T-cell (primary cell): Measurements from ENCODE around the gene RFC5. TPM values are rescaled to one million over a fixed set of nuclear protein-coding genes. Genes with fewer than 3 reads are reported as not detected.
"Not testable (repeated sequence)": the region's sequence is repeated elsewhere in the genome, so short reads cannot be mapped to it uniquely, and the experiment has no call there.

Experiments used
- ATAC-seq, 4 experiments: fragments of 200-7000 bp in 3 of 4; fragments of 150-1000 bp in 1 of 4; cut with Tn5 transposase; replicated peaks in 1 of 4; 1 replicate in 3 of 4; 2 replicates in 1 of 4; pipeline ENCODE4 v1.10.0; 2021; ENCODE audit warnings: moderate library complexity in 3 of 4, mild to moderate bottlenecking in 2 of 4, moderate number of reproducible peaks in 1 of 4
- CTCF ChIA-PET, 2 donors: fragments of 300-600 bp; sonication (Branson Sonifier 250); formaldehyde crosslinking; loops; one replicate each; lab custom pipeline; 2022; ENCODE audit warnings: antibody characterized with exemption in 2 of 2; lab: Charles Lee
- POLR2A ChIA-PET, 2 donors: fragments of 300-600 bp; sonication (Branson Sonifier 250); formaldehyde crosslinking; loops; one replicate each; lab custom pipeline; 2022; ENCODE audit warnings: antibody characterized with exemption in 2 of 2; lab: Charles Lee
- DNase-seq, 35 experiments: peaks; one replicate each; pipeline versions ENCODE4 v3.0.0 to v3.0.0-alpha.2; 2013 to 2023
- H3K27ac ChIP-seq: one replicate; pipeline ENCODE4 v1.5.1; 2013; ENCODE audit warnings: low read length
- H3K27me3 ChIP-seq, 2 experiments: replicated peaks in 1 of 2; 1 replicate in 1 of 2; 2 replicates in 1 of 2; pipeline versions ENCODE4 v1.6.1 to v1.7.0; 2013; ENCODE audit warnings: low read length in 1 of 2, mixed read lengths in 1 of 2; ENCODE audit not compliant: control insufficient read depth in 2 of 2, insufficient read depth in 2 of 2; ENCODE audit errors: extremely low read depth in 1 of 2
- H3K36me3 ChIP-seq, 2 donors: 1 replicate in 1 of 2; 2 replicates in 1 of 2; pipeline versions ENCODE4 v1.6.1 to v1.7.0; 2013; ENCODE audit warnings: low read length in 1 of 2; ENCODE audit not compliant: control insufficient read depth in 2 of 2, insufficient read depth in 1 of 2; ENCODE audit errors: extremely low read depth in 1 of 2
- H3K4me1 ChIP-seq, 2 experiments: 1 replicate in 1 of 2; 2 replicates in 1 of 2; pipeline versions ENCODE4 v1.6.1 to v1.7.0; 2013; ENCODE audit warnings: low read length in 2 of 2, mixed read lengths in 1 of 2; ENCODE audit not compliant: insufficient read depth in 2 of 2, control insufficient read depth in 1 of 2; ENCODE audit errors: extremely low read depth in 1 of 2
- H3K4me3 ChIP-seq, 2 donors: 1 replicate in 1 of 2; 2 replicates in 1 of 2; pipeline versions ENCODE4 v1.5.1 to v1.7.0; 2013; ENCODE audit warnings: mild to moderate bottlenecking in 2 of 2, low read length in 1 of 2, moderate library complexity in 1 of 2; ENCODE audit not compliant: control insufficient read depth in 1 of 2; ENCODE audit errors: extremely low read depth in 1 of 2
- H3K9me3 ChIP-seq: 2 replicates; pipeline ENCODE4 v1.7.0; 2013
- H3K27ac Mint-ChIP-seq, 2 donors: one replicate each; pipeline ENCODE4 v1.8.0; 2020 to 2021; ENCODE audit warnings: mild to moderate bottlenecking in 2 of 2, mixed read lengths in 2 of 2
- H3K27me3 Mint-ChIP-seq, 2 donors: one replicate each; pipeline ENCODE4 v1.8.0; 2021 to 2022; ENCODE audit warnings: mixed read lengths in 2 of 2
- H3K36me3 Mint-ChIP-seq: one replicate; pipeline ENCODE4 v1.8.0; 2021; ENCODE audit warnings: mixed read lengths
- H3K4me1 Mint-ChIP-seq, 3 donors: one replicate each; pipeline ENCODE4 v1.8.0; 2020 to 2022; ENCODE audit warnings: mixed read lengths in 3 of 3, mild to moderate bottlenecking in 1 of 3
- H3K4me3 Mint-ChIP-seq, 3 donors: one replicate each; pipeline ENCODE4 v1.8.0; 2020 to 2022; ENCODE audit warnings: mild to moderate bottlenecking in 3 of 3, mixed read lengths in 3 of 3, moderate library complexity in 3 of 3
- H3K9me3 Mint-ChIP-seq, 3 donors: one replicate each; pipeline ENCODE4 v1.8.0; 2020 to 2022; ENCODE audit warnings: mixed read lengths in 3 of 3
- WGBS: methylation state at CpG from one replicate; pipeline ENCODE4 v1.1.5; 2013; ENCODE audit warnings: missing lambda C conversion rate; ENCODE audit not compliant: insufficient coverage; 5-methylcytosine and 5-hydroxymethylcytosine counted together
- total RNA-seq, 35 experiments: library from RNA in 6 of 35; stranded (reverse) in 6 of 35; fragments of 120-200 nt in 1 of 35; gene quantifications; one replicate each; pipeline versions ENCODE4 v1.2.1 to v1.2.4 and lab custom pipeline; 2013 to 2026

The RFC5 gene
- total RNA-seq, 5 donors from 2014 or later (not counting 1 experiment from before 2014, with no cell fraction given), result 12.4 to 16.3 (median 13.5) TPM

DNA sequence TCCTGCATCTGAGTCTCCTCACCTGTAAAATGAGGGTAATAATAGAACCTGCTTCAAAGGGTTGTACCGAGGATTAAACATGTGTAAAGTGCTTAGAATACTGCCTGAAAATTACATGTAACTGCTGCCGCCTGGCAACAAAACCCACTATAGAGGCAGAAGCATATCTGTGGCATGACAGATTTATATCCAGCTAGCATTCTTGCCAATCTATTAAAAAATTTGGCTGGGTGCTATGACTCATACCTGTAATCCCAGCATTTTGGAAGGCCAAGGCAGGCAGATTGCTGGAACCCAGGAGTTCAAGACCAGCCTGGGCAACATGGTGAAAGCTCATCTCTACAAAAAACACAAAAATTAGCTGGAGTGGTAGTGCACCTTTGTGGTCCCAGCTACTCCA lies 31.3 kb upstream of the RFC5 start:
- Mint-ChIP-seq H3K4me1 (no peaks in the 10 kb centered on the region), H3K4me3 (no peak overlapping the region), H3K36me3 (no peaks in the 10 kb centered on the region), H3K27me3 (peaks cover 0 to 6% of the 10 kb centered on the region in 2 donors), H3K27ac (no peak overlapping the region), H3K9me3 (peaks cover 0 to 3% (median 3%) of the 10 kb centered on the region in 3 donors)
- POLR2A ChIA-PET, result interaction anchor here in 1 of 2 donors (0.5 kb wide), 1 partner anchor 209 kb away, joined by 6 read pairs; no protein-coding TSS in a partner anchor
- H3K9me3 ChIP-seq, result no peaks in the 10 kb centered on the region
- WGBS, result 75% methylated on average over 2 of the region's 2 CpGs
- H3K4me1 ChIP-seq, result no peaks in the 10 kb centered on the region
- no peak for ATAC-seq
- CTCF ChIA-PET, result interaction anchor here in 1 of 2 donors (0.6 kb wide), 1 partner anchor 96 kb away, joined by 4 read pairs; no protein-coding TSS in a partner anchor
- peaks cover 0 to 6% of the 10 kb centered on the region in 2 experiments for H3K27me3 ChIP-seq
- H3K27ac ChIP-seq, result no peak overlapping the region
- DNase-seq, result no peak
- no peaks in the 10 kb centered on the region for H3K36me3 ChIP-seq
- H3K4me3 ChIP-seq, result no peak overlapping the region

DNA sequence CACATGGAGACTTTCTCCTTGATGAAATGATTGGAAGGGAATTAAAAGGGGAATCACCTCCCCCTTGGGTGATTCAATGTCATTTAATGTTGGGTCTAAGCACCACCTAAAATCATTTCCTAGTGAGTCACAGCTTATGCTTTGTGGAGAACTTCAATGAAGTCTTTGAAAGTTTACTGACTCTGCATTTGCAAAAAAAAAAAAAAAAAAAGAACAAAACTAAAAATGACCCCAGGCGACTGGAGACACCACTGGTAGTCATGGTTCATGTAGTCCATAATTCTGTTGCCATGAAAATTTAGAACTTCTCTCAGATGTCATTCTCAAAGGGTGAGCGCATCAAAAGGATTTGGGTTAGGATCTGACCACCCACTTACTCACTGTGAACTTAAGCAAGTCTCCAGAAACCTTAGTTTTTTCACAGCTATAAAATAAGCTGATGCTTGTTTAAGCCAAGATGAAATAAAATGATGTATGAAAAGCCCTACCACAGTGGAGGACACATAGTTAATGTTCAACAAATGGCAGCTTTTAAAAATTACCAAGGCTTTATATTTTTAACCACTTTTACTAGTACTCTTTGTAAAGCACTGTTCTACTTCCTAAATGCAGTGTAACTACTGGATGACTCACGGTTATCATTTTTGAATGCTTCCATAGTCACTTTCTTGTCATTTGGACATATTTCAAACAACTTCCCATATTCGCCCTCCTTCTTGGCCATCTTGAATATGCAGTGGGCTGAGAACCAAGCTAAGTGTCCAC lies 29.6 kb upstream of the RFC5 start:
- Mint-ChIP-seq H3K27me3 (peaks cover 7 to 14% of the 10 kb centered on the region in 2 donors), H3K4me3 (no peak overlapping the region)

DNA sequence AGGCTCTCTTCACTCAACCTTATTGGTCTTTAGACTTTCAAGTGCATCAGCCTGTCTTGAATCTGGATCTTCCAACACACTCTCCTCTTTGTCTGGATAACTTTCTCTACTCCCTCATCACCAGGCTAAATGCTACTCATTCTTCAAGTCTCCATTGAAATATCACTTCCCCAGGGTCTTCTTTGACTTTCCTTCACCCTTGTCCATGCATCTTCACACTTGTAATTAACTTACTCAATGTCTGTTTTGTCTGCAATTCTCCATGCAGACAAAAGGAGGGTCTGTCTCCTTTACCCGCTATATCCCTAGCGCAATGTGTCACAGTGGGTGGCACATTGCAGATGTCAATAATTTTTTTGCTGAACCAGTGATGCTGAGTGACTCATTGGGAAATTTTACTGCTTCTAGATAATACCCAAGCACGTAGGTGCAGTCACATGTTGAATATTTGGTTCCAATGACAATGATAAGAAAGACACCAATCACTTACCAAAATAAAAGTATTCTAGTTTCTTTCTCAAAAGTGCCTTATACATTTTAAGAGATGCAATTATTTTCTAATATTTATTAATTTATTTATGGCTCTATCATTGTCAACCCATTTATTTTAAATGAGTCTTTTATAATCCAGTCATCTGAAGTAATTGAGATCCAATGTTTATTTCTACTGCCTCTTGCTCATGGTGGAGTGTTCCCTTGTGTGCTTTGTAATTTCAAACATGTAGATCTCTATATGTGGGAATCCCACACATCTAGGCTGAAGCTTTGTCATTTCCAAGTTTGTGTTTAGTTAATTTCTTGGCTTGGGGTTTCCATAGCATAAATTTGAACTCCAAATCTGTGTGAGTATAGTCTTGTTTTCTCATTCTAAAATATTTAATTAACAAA lies 21.7 kb upstream of the RFC5 start:
- Histone ChIP-seq H3K9me3 (no peaks in the 10 kb centered on the region), H3K4me3 (no peak overlapping the region), H3K4me1 (no peaks in the 10 kb centered on the region), H3K27me3 (peaks cover 0 to 7% of the 10 kb centered on the region in 2 experiments), H3K27ac (no peak overlapping the region), H3K36me3 (no peaks in the 10 kb centered on the region)
- Mint-ChIP-seq H3K4me3 (no peak overlapping the region), H3K27me3 (peaks cover 8 to 19% of the 10 kb centered on the region in 2 donors), H3K4me1 (no peaks in the 10 kb centered on the region), H3K9me3 (peaks cover under 1 to 9% (median 5%) of the 10 kb centered on the region in 3 donors), H3K27ac (no peak overlapping the region), H3K36me3 (no peaks in the 10 kb centered on the region)
- ATAC-seq, result no peak
- 100% methylated on average over 2 of the region's 3 CpGs for WGBS
- no peak for DNase-seq
- CTCF ChIA-PET, result interaction anchor here in 1 of 2 donors (0.5 kb wide), 1 partner anchor 1711 kb away, joined by 3 read pairs; no protein-coding TSS in a partner anchor
- POLR2A ChIA-PET, result no interaction called here

More for the DNA sequence above, 29.6 kb upstream of the RFC5 start:
- DNase-seq, result no peak
- H3K27me3 ChIP-seq, result peaks cover 0 to 7% of the 10 kb centered on the region in 2 experiments
- H3K27ac ChIP-seq, result no peak overlapping the region
- POLR2A ChIA-PET, result interaction anchor here in 1 of 2 donors (0.6 kb wide), 1 partner anchor 1051 kb away, joined by 3 read pairs; no protein-coding TSS in a partner anchor
- no peaks in the 10 kb centered on the region for H3K9me3 ChIP-seq
- no peaks in the 10 kb centered on the region for H3K4me1 ChIP-seq
- H3K4me1 Mint-ChIP-seq, result no peaks in the 10 kb centered on the region
- ATAC-seq, result no peak
- no peaks in the 10 kb centered on the region for H3K36me3 Mint-ChIP-seq
- no peaks in the 10 kb centered on the region for H3K36me3 ChIP-seq
- H3K4me3 ChIP-seq, result no peak overlapping the region
- H3K27ac Mint-ChIP-seq, result no peak overlapping the region
- H3K9me3 Mint-ChIP-seq, result peaks cover 0 to 5% (median 3%) of the 10 kb centered on the region in 3 donors
- CTCF ChIA-PET, result no interaction called here
- WGBS, result 100% methylated on average over 1 of the region's 4 CpGs

DNA sequence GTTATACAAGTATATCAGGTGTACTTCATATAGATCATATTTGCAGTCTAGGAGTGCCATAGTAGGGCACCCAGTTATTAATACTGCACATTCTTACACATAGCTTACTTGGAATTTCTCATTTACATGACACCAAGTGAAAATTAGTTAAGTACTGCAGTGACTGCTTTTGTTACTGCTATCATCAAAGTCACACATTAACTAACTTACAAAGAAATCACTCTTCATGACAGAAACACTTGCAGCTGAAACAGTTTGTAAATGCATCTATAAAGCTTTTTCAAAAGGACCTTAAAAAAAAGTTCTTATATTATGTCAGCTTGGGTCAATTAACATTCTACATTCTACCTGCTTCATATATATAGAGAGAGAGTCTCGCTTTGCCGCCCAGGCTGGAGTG lies 17.8 kb upstream of the RFC5 start:
- H3K36me3 Mint-ChIP-seq, result no peaks in the 10 kb centered on the region
- H3K27ac Mint-ChIP-seq, result no peak overlapping the region
- no peaks in the 10 kb centered on the region for H3K4me1 ChIP-seq
- CTCF ChIA-PET, result no interaction called here
- peaks cover 5 to 9% (median 8%) of the 10 kb centered on the region in 3 donors for H3K9me3 Mint-ChIP-seq
- H3K9me3 ChIP-seq, result no peaks in the 10 kb centered on the region
- DNase-seq, result no peak
- H3K27me3 ChIP-seq, result peaks cover 0 to 8% of the 10 kb centered on the region in 2 experiments
- no peaks in the 10 kb centered on the region for H3K4me1 Mint-ChIP-seq
- H3K36me3 ChIP-seq, result no peaks in the 10 kb centered on the region
- H3K27me3 Mint-ChIP-seq, result peaks cover 0 to 10% of the 10 kb centered on the region in 2 donors
- no peak for ATAC-seq
- POLR2A ChIA-PET, result no interaction called here
- H3K4me3 Mint-ChIP-seq, result no peak overlapping the region
- no peak overlapping the region for H3K27ac ChIP-seq
- no peak overlapping the region for H3K4me3 ChIP-seq
- no CpG with 5 or more reads among the region's 2 CpGs for WGBS

DNA sequence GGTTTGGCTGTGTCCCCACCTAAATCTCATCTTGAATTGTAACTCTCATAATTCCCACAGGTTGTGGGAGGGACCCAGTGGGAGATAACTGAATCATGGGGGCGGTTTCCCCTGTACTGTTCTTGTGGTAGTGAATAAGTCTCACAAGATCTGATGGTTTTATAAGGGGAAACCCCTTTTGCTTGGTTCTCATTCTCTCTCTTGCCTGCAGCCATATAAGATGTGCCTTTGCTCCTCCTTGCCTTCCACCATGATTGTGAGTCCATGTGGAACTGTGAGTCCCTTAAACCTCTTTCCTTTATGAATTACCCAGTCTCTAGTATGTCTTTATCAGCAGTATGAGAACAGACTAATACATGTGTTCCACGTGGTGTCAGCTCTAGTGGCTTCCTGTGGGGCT lies 16.7 kb upstream of the RFC5 start:
- DNase-seq, CTCF ChIA-PET, H3K36me3 Mint-ChIP-seq, H3K4me1 Mint-ChIP-seq, H3K4me3 Mint-ChIP-seq, H3K27ac Mint-ChIP-seq, H3K4me1 ChIP-seq, H3K27ac ChIP-seq, ATAC-seq, H3K9me3 ChIP-seq, H3K36me3 ChIP-seq, H3K27me3 ChIP-seq, H3K4me3 ChIP-seq, H3K27me3 Mint-ChIP-seq, H3K9me3 Mint-ChIP-seq: not testable (repeated sequence)
- POLR2A ChIA-PET, result interaction anchor here in 1 of 2 donors (0.6 kb wide), 1 partner anchor 24 kb away, joined by 3 read pairs; no protein-coding TSS in a partner anchor
- WGBS, result 17% methylated on average over 1 of the region's 2 CpGs

DNA sequence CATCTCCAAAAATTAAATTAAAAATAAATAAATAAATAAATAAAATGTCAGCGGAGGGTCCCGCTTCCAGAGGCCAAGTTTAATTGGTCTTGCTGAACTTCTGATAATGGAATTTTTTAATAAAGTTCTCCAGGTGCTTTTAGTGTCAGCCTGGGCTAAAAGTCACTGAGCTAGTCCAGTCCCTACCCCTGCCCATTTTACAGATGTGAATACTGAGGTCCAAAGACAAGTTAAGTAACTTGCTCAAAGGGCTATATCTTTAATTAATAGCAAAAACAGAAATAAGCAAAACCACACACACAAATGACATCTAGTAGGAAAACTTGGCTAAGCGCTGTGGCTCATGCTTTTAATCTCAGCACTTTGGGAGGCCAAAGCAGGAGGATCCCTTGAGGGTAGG lies 5.6 kb upstream of the RFC5 start:
- Mint-ChIP-seq H3K36me3 (no peaks in the 10 kb centered on the region), H3K9me3 (no peaks in the 10 kb centered on the region), H3K27me3 (peaks cover 3 to 4% of the 10 kb centered on the region in 2 donors), H3K4me3 (no peak overlapping the region), H3K4me1 (peaks cover under 1 to 2% (median under 1%) of the 10 kb centered on the region in 3 donors), H3K27ac (no peak overlapping the region)
- CTCF ChIA-PET, result no interaction called here
- H3K9me3 ChIP-seq, result no peaks in the 10 kb centered on the region
- ATAC-seq (no peak), DNase-seq (no peak)
- no peak overlapping the region for H3K4me3 ChIP-seq
- peaks cover 0 to under 1% of the 10 kb centered on the region in 2 experiments for H3K4me1 ChIP-seq
- H3K27me3 ChIP-seq, result no peaks in the 10 kb centered on the region
- 100% methylated on average over 1 of the region's 3 CpGs for WGBS
- no peaks in the 10 kb centered on the region for H3K36me3 ChIP-seq
- no peak overlapping the region for H3K27ac ChIP-seq
- POLR2A ChIA-PET, result no interaction called here
